T1000 (cell line): Measurements from ENCODE around the gene IFT122.
"Not testable (repeated sequence)": the region's sequence is repeated elsewhere in the genome, so short reads cannot be mapped to it uniquely, and the experiment has no call there.

Experiments used
- DNase-seq: peaks from one replicate; lab custom pipeline; 2025; ENCODE audit warnings: mixed read lengths; lab: John Stamatoyannopoulos, UW

Gene IFT122

GRCh38 chr3:129439817-129440617, at the start of gene IFT122, which contains the start of gene MBD4:
Gene IFT122, plus strand, starts transcription at chr3:129440224. Its CDS starts 107 bp downstream, at chr3:129440331.
Gene MBD4, minus strand, starts transcription at chr3:129439948. Its CDS starts 115 bp downstream, at chr3:129439833.
- DNase-seq: peak; percentile 99

- not testable (repeated sequence) for DNase-seq
These were observed 48.4 kb upstream of the IFT122 start for GRCh38 chr3:129391583-129391982.

GRCh38 chr3:129392106-129392887, 47.7 kb upstream of the IFT122 start:
- DNase-seq: not testable (repeated sequence)

GRCh38 chr3:129393271-129393670, 46.8 kb upstream of the IFT122 start:
- no peak for DNase-seq

- DNase-seq: not testable (repeated sequence)
These were observed 46.1 kb upstream of the IFT122 start for GRCh38 chr3:129393760-129394564.

- DNase-seq: no peak
These were observed 41.2 kb upstream of the IFT122 start for GRCh38 chr3:129398803-129399144.

GRCh38 chr3:129399145-129399894, 40.7 kb upstream of the IFT122 start:
- peak; percentile 63 for DNase-seq

GRCh38 chr3:129399895-129400357, 40.1 kb upstream of the IFT122 start:
- no peak for DNase-seq

GRCh38 chr3:129402210-129402609, 37.8 kb upstream of the IFT122 start:
- no peak for DNase-seq

- no peak for DNase-seq
These were observed 37.4 kb upstream of the IFT122 start for GRCh38 chr3:129402616-129403015.

GRCh38 chr3:129403450-129403849, 36.6 kb upstream of the IFT122 start:
- DNase-seq: no peak

- no peak for DNase-seq
These were observed 35.9 kb upstream of the IFT122 start for GRCh38 chr3:129404130-129404529.

- DNase-seq: no peak
These were observed 35.4 kb upstream of the IFT122 start for GRCh38 chr3:129404610-129405009.

- DNase-seq: no peak
These were observed 30.5 kb upstream of the IFT122 start for GRCh38 chr3:129409541-129409940.

- no peak for DNase-seq
These were observed 29.1 kb upstream of the IFT122 start for GRCh38 chr3:129410971-129411370.

GRCh38 chr3:129412542-129413198, 27.4 kb upstream of the IFT122 start:
- no peak for DNase-seq

- not testable (repeated sequence) for DNase-seq
These were observed 26.8 kb upstream of the IFT122 start for GRCh38 chr3:129413238-129413637.

- DNase-seq: peak; percentile 9
These were observed 26.1 kb upstream of the IFT122 start for GRCh38 chr3:129413687-129414506.

GRCh38 chr3:129415378-129415777, 24.6 kb upstream of the IFT122 start:
- DNase-seq: no peak

GRCh38 chr3:129415830-129416229, 24.2 kb upstream of the IFT122 start:
- DNase-seq: no peak
